ENCODE results near the gene PHOX2A.

PHOX2A gene

GRCh38 chr11:72189455-72190250 lies 54.3 kb downstream of the PHOX2A start:
- no peak overlapping the region for H3K9ac ChIP-seq (ENCODE audit: insufficient read length, low read depth)
- H3K9me3 ChIP-seq (ENCODE audit: insufficient read depth, low read length), result no peaks in the 10 kb centered on the region
- no peaks in the 10 kb centered on the region for H3K36me3 ChIP-seq (ENCODE audit: insufficient read depth, insufficient read length, low read length)
- TF ChIP-seq ZNF274 (IDR thresholded peaks at IDR 0.05; ENCODE audit: low read depth, low read length) (no peak), SUZ12 (IDR thresholded peaks at IDR 0.05; ENCODE audit: extremely low read depth, insufficient read depth, insufficient read length) (no peak), YY1 (IDR thresholded peaks at IDR 0.05; ENCODE audit: insufficient read depth, insufficient read length) (no peak)
- H3K27me3 ChIP-seq (ENCODE audit: insufficient read depth, insufficient read length), result no peaks in the 10 kb centered on the region
- no peak for DNase-seq (ENCODE audit: low read depth, low spot score)
- H3K4me1 ChIP-seq (ENCODE audit: insufficient read depth, insufficient read length), result peaks cover 7% of the 10 kb centered on the region
- H3K4me3 ChIP-seq (ENCODE audit: insufficient read length, low read depth), result no peak overlapping the region

All from NT2/D1 (cell line).